ENCODE results near the gene IL11RA.
A peak's percentile ranks its signal among the peaks of the same experiment; 100 is the strongest.

IL11RA gene

DNA sequence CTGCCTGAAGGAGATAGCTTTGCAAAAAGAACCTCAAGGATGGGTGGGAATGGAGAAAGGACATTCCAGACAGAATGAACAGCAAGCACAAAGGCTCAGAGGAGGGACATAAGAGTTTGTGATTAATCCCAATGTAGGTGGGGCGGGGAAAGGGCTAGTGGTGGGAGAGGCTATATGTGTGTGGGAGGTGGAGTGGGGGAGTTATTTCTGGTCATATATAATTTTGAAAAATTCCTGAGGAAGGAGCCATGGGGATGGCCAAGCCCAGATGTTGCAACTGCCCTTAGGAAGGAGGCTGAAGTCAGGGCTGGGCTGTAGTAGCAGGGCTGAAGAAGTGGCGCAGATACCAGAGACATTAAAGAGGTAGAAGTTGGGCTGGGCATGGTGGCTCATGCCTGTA is 23.9 kb downstream of the IL11RA start:
- DNase-seq (ENCODE audit: extremely low spot score, insufficient read length, low read depth) (no peak), FAIRE-seq (no peak)

DNA sequence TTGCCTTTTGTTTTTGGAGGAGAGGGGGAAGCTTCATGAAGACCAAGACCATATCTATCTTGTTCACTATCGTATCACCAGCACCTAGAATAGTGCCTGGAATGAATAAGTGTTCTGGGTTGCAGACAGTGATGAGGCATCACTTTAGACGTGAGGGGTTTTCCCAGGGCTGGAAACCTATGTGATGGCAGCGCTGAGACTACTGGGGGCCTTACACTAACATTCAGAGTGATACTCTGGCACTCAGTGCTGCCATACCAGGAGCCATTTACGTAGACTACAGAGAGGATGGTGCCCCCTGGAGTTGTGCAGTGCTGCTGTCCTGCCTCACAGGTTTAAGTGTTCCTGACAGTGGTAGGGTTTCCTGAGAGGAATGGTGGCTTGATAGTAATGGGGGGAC is 32.2 kb downstream of the IL11RA start:
- FAIRE-seq (no peak), DNase-seq (ENCODE audit: extremely low spot score, insufficient read length, low read depth) (no peak)

DNA sequence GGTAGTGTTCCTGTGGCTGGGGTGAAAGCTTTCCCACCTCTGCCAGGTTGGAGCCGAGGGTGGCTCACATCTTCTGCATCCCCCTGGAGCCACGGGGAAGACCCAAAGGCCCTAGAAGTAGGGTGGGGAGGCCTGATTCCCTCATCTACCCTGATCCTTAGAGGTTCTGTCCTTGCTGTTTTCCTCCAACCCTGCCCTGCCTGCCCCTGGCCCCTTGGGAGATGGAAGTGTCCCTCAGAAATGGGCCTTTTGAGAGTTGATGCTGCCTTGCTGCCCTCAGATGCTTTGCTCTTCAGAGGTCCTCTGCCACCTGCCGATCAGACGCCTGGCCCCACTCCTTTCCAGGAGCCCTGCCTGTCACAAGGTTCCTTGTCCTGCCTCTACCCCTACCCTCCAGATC is 32.8 kb downstream of the IL11RA start:
- DNase-seq (ENCODE audit: extremely low spot score, insufficient read length, low read depth): no peak
- FAIRE-seq: no peak

DNA sequence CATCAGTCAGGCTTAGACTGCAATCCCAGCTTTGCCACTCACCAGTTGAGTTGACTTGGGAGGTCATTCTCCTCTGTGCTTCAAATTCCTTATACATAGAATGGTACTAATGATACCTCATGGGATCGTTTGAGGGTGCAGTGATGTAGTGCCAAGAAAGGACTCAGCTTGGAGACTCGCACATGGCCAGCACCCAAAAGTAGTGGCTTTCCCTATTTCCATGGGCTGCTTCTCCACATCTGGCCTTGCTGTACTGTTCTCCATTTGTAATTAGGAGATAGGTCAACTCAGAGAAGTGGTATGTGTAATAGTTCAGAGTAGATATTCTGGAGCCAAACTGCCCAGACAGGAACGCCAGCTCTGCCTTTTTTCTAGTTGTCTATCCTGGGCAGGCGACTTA is 33.6 kb downstream of the IL11RA start:
- DNase-seq (ENCODE audit: extremely low spot score, insufficient read length, low read depth) (no peak), FAIRE-seq (no peak)

DNA sequence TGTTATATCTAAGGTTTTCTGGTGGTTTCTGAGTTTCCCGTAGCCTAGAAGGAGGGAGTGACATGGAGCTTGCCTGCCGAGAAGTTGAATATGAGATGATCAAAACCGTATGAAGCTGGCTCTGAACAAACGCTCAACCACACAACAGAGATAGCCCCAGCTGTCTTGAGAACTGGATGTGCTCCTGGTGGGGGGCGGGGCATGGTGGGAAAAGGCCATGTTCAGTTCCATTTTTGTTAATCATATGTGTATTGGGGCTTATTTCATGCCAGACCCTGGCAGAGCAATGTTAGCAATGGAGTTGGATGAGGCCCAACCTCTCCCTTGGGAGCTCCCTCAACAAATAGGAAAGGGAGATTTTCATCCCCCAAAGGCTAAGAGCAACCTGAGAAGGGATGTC is 34.2 kb downstream of the IL11RA start:
- DNase-seq (ENCODE audit: extremely low spot score, insufficient read length, low read depth) (no peak), FAIRE-seq (no peak)

DNA sequence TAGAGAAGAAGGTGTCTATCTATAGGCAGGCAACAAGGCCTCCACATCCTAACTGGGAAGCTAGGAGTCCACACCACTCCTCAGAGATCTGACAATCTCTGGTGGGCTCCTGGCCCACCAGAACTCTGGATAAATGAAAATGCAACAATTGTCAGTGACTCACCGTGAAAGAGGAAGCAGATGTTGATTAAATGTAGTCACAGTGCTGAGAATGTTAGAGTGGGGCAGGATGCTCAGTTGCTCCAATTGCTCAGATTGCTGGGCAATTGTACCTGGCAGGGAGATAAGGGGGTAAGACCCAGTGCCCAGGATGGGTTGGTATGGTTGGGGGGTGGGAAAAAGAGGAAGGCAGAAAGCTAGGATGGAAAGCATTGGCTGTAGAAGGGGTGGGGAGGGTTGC is 34.7 kb downstream of the IL11RA start:
- FAIRE-seq (no peak), DNase-seq (ENCODE audit: extremely low spot score, insufficient read length, low read depth) (no peak)

DNA sequence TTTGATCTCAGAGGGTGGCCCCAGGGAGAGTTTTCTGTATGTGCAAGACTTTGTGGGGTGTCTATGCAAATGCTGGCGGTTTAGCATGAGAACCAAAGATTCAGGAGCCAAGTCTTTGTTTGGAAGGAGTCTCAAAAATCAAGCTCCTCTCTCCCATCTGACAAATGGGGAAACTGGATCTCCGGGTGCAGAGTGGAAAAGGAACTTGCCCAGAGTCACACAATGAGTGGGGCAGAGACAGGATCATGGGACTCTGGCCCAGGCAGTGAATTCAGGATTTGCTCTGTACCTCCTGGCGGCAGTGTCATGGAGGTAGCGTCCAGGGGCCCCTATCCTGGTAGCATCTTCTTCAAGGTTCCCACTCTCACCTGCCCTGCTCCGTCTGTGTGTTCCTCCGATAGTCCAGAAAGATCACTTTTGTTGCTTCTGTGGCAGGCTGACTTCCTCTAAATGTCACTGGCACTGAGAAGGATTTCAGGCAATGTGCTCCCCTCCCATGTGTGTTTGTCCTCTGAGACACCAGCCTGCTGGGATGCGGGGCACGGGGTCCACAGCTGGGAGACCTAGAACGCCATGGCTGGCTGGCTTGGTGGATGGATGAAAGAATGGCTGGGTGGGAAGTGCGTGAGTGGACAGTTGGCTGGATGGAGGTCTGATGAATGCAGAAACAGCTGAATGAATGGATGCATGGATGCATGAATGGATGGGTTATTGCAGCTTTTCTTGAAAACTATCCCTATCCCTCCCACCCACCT is 35.5 kb downstream of the IL11RA start:
- FAIRE-seq (no peak), DNase-seq (ENCODE audit: extremely low spot score, insufficient read length, low read depth) (no peak)

DNA sequence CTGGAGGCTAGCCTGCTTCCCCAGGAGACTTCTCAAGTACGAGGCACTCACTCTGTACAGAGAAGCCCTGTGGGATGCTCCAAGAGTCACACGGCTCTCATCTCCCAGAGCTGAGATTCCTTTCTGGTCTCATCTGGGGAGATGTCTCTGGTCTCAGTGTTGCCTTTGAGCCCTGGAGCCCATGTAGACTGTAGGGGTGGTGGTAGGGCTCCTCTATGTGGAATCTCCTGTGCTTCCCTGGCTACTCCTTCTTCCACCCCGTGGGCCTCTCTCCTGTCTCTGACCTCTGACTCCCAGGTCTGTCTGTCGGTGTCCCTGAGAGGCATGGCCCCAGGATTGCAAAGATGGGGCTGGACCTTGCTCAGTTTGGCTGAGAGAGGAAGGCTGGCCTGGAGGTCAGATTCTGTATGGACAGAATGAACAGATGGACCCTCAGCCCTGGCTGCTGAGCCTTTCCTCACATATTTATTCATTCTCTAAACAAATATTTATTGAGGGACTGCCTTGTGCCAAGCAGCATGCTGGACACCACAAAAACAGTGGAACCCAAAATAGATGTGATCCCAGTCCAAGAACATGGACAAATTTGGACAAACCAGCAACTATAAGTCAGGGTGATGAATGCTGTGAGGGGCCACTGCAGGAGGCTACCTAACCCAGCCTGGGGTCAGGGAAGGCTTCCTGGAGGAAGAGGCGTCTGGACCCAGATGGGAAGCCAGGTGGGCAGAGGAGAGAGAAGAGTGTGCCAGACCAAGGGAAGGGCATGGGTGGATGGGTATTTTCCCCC is 36.5 kb downstream of the IL11RA start:
- DNase-seq (ENCODE audit: extremely low spot score, insufficient read length, low read depth) (no peak), FAIRE-seq (no peak)

DNA sequence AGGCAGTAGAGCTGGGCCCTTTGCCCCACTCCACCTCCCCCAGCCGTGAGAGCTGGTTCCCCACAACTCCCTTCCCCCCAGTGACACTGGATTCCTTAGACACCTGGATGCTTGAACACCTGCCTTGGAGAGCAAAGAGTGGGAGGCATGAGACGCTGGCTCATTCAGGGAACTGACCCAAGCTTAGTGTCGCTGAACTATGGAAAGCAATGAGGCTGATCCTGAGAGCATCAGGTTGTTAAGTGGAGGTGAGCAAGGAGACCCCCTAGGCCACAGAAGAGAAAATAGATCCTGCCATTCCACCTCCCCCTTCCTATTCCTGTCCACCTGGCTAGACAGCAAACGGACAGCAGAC is 37.1 kb downstream of the IL11RA start:
- FAIRE-seq: no peak
- DNase-seq (ENCODE audit: extremely low spot score, insufficient read length, low read depth): no peak

DNA sequence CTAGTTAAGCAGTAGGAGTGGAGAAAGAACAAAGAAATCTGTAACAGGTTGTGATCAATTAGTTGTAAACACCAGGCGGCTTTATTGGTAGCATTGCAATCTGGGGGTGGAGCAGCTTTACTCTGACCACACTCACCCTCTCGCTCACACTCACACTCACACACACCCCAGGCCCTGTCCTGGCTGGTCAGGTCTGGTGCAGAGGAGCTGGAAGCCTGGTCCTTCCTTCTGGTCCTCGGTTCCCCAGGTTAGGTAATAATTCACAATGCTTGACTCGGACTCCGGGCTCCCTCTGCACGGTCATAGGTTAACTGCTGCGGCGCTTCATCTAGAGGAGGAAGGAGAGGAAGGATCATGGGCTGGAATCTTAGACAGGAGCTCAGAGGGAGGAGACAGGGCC is 37.5 kb downstream of the IL11RA start:
- DNase-seq (ENCODE audit: extremely low spot score, insufficient read length, low read depth) (no peak), FAIRE-seq (no peak)

DNA sequence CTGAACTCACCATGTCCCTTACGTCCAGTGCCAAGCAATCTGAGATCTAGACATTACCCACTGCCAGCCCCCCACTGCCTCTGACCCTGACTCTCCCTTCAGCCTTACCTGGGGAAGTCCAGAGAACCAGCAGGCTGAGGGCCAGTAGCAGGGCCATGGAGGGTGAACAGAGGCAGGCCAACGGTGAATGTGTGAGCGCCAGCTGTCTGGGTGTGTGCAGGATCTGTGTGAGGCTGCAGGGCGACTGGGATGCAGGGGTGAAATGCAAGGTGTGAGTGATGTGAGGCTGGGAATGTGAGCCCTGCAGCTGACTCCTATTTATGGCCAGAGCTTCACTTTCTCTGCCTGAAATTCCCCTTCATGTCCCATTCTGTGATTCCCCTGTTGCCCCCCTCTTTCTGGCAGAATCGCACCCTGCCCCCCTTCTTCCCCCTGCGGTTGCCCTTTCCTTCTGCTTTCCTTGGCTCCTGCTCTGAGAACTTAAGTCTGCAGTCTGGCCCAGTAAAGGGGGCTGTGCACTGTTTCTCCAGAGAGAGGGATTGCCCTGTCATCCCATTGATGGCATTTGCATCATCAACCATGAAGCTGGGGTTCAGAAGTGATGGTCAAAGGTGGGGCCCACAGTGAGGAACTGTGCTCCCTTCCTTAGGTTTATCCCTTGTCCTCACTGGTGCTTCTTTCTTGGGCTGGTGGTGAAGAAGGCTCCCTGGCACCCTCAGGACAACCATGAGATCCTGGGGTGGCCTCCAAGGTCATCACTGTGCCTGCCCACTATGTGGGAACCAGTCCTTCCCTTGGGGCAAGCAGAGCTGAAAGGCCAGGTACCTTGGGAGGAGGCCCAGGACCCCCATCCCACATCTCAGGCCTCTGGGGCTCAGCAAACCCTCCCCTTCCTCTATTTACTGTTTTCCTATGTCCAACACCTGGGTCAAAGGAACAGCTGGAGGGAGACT is 39.3 kb downstream of the IL11RA start, which contains the start of gene CCL19:
Gene CCL19 (minus strand): TSS at position 294 of the 953 bp plus-strand sequence. CDS start 137 bp downstream, at position 157.
- FAIRE-seq (no peak), DNase-seq (ENCODE audit: extremely low spot score, insufficient read length, low read depth) (no peak)

DNA sequence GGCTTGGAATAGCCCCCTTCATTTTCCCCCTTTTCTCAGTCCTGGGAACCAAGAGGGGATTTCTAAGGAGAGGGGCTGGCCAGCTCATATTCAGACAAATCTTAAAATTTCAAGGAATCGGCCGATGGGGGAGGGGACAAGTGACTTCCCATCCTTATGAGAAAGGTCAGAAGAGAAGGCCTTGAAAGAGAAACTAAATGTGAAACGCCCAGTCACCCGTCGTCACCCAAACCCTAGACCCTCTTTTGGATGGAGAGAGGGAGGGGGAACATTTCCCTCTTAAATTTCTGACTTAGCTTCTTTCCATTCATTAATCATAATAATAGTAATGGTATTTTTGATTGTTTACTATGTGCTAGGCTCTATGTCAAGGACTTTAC is 39.9 kb downstream of the IL11RA start:
- DNase-seq (ENCODE audit: extremely low spot score, insufficient read length, low read depth) (no peak), FAIRE-seq (no peak)

DNA sequence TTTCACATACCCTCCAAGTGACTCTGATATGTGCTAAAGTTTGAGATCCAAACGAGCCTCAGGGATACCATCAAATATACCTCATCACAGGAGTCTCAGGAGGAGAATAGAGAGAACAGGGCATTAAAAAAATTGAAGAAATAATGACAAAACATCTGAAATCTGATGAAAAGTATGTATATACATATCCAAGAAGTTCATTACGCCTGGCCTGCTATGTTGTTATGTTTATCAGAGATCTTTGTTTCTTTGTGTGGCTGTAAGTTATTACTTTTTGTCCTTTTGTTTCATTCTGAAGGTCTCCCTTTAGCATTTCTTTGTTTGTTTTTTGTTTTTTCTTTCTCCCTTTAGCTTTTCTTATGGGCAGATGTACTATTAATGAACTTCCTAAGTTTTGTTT is 41.6 kb downstream of the IL11RA start:
- FAIRE-seq (no peak), DNase-seq (ENCODE audit: extremely low spot score, insufficient read length, low read depth) (no peak)

DNA sequence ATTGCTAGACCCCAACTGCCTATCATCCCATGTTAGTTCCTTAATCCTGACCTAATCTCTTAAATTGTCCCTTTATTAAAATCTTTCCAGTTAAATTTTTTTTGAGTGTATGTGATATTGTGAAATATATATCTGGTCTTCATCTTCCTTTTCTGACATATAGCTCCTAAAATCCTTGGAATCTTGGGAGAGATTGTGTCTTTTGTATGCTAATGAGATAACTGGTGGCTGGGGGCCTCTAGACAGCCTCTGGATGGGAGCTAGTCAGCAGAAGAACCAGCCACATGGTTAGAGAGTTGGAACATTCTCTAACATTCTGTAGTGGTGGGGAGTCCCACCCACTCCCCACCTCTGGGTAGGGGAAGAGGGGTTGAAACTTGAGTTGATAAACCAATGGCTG is 42.8 kb downstream of the IL11RA start:
- DNase-seq (ENCODE audit: extremely low spot score, insufficient read length, low read depth): no peak
- FAIRE-seq: no peak

DNA sequence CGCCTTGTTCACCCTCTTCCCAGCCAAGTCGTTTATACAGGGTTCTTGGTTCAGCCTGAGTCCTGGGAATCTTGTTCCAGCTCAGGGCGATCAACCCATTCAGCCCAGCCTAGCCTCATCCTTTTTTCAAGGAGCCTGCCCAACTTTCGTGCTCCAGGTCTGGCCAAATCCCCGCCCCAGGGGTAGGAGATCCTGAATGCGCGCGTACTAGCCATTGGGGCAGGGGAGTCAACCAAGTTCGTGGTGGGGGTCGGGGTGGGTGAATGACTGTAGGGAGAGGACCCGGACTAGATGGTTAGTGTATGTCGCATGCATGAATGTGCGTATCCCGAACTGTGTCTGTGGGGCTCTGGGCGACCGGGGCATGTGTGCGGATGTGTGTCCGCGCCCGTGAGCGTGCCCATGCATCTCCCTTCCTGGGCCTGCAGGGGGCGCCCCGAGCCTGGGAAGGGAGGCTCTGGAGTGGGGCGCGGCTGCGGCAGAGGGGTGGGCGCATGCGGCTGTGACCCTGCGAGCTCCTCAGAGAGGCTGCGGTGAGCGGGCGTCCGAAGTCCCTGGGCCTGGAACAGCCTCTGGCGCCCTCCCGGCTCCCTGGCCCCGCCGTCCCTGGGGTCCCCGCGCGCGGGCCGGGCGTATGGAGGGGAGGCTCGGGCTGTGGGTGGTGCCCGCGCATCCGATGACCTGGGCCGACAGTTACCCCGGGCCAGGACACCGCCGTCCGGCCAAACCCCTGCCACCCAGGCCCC is 49.2 kb downstream of the IL11RA start:
- FAIRE-seq (no peak), DNase-seq (ENCODE audit: extremely low spot score, insufficient read length, low read depth) (peak; percentile 35)

DNA sequence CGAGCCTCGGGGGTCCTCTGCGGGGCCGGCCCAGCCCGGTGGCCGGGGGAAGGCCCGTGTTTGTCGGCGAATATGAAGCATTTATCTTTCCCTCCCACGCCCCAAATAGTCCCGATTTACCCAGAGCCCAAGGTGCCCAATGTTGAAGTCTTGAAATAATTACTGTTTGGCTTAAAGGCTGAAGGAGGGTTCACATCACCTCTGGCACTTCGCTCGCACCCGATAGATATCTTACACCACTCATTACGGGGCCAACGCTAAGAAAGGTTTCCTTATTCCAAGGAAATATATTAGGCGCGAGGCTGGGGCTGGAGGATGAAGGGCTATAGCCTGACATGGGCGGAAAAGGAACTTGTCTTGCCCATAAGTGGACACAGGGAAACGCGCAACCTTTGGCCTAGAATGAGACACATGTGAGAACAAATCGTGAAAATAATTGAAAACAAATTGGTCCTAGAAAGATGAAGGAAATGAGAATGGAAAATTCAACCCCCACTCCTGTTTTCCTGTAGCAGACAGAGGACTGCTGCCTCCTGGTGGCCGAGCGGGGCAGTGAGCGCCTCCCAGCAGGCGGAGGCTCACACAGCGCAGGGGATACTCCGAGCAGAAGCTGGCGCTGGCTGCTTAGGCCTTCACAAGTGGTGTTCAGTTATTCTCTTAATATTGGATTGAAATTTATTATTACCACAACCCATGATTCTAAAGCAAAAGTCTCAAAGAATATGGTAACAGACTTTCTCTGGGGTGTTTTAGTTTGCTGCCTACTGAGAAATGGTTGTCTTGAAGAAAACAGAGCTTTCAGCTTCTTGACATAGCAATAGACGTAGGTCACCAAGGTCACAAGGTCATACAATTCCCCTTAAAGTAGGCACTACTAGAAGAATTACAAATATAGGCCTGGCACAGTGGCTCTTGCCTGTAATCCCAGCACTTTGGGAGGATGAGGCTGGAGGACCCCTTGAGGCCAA is 50.1 kb downstream of the IL11RA start:
- peak; percentile 52 for DNase-seq (ENCODE audit: extremely low spot score, insufficient read length, low read depth)
- FAIRE-seq: peak; percentile 90

DNA sequence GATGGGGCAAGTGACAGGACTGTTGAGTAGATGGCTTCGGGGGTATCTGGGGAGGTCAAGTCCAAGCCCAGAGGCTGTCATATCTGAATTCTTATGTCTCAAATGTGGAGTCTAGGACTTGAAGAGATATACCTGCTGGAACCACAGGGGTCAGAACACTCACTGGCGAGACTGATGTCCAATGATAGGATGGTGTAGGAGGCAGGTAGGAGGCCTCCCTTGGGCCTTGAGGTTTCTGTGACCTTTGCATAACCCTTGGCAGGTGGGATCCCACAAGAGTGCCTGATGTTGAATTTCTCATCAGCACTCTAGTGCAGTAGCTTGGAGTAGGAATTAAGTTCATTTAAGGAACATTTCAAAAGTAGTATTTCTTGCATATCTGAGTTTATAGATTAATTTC is 55.1 kb downstream of the IL11RA start:
- DNase-seq (ENCODE audit: extremely low spot score, insufficient read length, low read depth): no peak
- FAIRE-seq: no peak

DNA sequence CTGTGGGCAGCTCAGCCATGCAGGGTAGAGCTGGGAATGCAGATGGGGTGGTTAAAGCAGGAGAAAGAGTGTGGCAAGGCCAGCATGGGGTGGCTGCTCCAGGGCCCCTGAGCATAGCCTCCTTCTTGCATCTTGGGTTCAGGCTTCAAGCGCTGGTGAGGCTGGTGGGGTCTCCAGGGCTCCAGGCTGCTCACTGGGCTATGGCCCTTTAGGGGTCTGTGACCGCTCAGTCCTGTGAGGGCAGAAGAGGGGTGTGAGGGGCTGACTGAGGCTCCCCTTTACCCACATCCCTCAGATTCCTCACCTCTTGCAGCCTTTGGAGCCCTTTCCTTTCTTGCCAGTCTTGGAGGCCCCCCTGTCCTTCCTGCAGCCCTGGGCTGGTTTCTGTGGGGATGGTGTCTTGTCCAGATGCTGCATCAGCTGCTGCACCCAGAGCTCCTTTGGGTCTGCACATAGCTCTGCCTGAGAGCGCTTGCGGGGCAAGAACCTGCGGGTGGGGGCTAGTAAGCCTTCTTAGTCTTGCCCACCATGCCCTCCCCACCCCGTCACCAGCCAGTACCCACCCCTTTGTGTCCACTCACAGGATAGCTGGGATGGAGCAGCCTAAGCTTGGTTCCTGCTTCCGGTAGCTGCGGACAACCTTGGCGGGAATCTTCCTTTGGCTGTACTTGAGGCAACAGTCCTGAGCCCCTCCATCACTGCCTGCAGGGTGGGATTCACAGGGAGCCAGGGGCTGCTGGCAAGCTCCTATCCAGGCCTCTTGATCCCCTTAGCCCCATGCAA is 57.4 kb downstream of the IL11RA start:
- FAIRE-seq (no peak), DNase-seq (ENCODE audit: extremely low spot score, insufficient read length, low read depth) (no peak)
